DND-41 (cell line): Measurements from ENCODE around the gene SSUH2.

Experiments used
- EZH2 ChIP-seq: IDR thresholded peaks from 3 replicates; pipeline ENCODE4 v1.6.1; 2012; ENCODE audit warnings: borderline replicate concordance, low read depth, mild to moderate bottlenecking, moderate library complexity, low read length, inconsistent platforms; ENCODE audit not compliant: severe bottlenecking
- TF ChIP-seq, protein P1 (sequence below): IDR thresholded peaks from 2 replicates; pipeline ENCODE4 v1.5.1; 2012; ENCODE audit warnings: borderline replicate concordance, low read length, moderate library complexity, mild to moderate bottlenecking; ENCODE audit not compliant: poor library complexity, severe bottlenecking; ENCODE audit errors: extremely low read depth

DNA sequence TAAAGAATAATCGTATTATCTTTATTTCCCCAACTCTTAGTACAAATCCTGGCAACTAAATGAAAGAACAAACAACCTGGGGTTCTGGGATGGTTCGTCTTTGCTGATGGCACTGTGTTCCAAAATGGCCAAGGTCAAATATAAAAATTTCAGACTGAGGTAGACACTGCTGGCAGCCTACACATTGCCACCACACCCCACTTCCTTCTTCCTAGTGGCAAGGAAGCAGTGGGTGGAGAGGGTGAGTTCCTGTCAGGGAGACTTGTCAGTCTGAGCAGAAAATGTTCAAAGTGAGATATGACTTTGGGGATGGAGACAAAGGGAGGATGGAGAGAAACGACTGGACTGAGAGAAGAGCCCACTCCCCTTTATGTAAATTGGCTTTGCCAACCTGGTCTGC lies 73.3 kb downstream of the SSUH2 start:
- TF ChIP-seq, protein P1, sequence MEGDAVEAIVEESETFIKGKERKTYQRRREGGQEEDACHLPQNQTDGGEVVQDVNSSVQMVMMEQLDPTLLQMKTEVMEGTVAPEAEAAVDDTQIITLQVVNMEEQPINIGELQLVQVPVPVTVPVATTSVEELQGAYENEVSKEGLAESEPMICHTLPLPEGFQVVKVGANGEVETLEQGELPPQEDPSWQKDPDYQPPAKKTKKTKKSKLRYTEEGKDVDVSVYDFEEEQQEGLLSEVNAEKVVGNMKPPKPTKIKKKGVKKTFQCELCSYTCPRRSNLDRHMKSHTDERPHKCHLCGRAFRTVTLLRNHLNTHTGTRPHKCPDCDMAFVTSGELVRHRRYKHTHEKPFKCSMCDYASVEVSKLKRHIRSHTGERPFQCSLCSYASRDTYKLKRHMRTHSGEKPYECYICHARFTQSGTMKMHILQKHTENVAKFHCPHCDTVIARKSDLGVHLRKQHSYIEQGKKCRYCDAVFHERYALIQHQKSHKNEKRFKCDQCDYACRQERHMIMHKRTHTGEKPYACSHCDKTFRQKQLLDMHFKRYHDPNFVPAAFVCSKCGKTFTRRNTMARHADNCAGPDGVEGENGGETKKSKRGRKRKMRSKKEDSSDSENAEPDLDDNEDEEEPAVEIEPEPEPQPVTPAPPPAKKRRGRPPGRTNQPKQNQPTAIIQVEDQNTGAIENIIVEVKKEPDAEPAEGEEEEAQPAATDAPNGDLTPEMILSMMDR: no peak
- TF ChIP-seq EZH2: no peak
